RWPE1 (cell line): ENCODE measurements around the gene REEP1.
"Not testable (repeated sequence)": the region's sequence is repeated elsewhere in the genome, so short reads cannot be mapped to it uniquely, and the experiment has no call there.

Experiments
- CTCF ChIA-PET: fragments of 350-600 bp; sonication (Branson Sonifier 250); formaldehyde crosslinking; extraction: SDS; loops from one replicate; lab custom pipeline; 2021; lab: Yijun Ruan, JAX
- POLR2A ChIA-PET: fragments of 400-600 bp; formaldehyde crosslinking; extraction: SDS; loops from one replicate; lab custom pipeline; 2020; ENCODE audit warnings: antibody characterized with exemption; ENCODE audit not compliant: low non-redundant PET; lab: Yijun Ruan, JAX
- DNase-seq: peaks from one replicate; pipeline ENCODE4 v3.0.0; 2012; ENCODE audit warnings: low spot score
- H3K27ac ChIP-seq: fragments of 450-650 bp; 2 replicates; pipeline ENCODE4 v1.5.1; 2017
- TF ChIP-seq, protein P1 (sequence below): fragments of 450-650 bp; conservative IDR thresholded peaks from 2 replicates; pipeline ENCODE4 v1.5.1; 2017; ENCODE audit warnings: low read depth, mild to moderate bottlenecking

The REEP1 gene

DNA sequence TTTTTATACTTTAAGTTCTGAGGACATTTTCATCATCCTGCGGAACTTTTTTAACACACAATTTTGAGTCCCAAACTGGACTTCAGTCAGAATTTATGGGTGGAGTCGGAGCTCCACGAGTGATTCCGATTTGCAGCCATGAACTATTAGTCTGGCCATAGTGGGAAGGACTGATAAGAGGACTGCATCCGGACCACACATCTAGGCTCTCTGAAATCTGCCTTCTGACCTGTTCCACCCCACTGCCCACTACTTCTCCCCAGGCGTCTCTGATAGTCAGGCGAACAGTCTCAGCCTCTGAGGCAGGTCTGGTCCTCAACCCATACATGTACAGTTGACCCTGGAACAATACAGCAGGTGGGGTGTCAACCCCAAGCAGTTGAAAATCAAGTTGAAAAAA is 133.0 kb downstream of the REEP1 start:
- CTCF ChIA-PET, result no interaction called here
- TF ChIP-seq, protein P1, sequence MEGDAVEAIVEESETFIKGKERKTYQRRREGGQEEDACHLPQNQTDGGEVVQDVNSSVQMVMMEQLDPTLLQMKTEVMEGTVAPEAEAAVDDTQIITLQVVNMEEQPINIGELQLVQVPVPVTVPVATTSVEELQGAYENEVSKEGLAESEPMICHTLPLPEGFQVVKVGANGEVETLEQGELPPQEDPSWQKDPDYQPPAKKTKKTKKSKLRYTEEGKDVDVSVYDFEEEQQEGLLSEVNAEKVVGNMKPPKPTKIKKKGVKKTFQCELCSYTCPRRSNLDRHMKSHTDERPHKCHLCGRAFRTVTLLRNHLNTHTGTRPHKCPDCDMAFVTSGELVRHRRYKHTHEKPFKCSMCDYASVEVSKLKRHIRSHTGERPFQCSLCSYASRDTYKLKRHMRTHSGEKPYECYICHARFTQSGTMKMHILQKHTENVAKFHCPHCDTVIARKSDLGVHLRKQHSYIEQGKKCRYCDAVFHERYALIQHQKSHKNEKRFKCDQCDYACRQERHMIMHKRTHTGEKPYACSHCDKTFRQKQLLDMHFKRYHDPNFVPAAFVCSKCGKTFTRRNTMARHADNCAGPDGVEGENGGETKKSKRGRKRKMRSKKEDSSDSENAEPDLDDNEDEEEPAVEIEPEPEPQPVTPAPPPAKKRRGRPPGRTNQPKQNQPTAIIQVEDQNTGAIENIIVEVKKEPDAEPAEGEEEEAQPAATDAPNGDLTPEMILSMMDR, result no peak
- DNase-seq, result no peak
- no peak overlapping the region for H3K27ac ChIP-seq
- POLR2A ChIA-PET, result no interaction called here

DNA sequence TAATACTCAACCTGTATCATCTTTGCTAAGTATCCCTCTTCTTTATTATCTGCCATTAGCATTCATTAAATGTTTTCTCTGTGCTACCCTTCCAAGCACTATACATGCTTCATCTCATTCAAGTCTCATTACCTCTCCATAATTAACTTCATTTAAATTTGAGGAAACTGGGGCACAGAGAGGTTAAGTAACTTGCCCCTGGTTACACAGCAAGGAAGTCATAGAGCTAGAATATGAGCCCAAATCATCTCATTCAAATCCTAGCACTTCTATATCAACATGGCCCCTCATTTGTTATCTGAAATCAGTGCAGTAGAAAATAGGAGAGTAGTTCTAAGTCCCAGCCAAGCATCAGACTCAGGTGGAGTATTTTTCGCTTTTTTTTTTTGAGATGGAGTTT is 133.8 kb downstream of the REEP1 start:
- H3K27ac ChIP-seq, result no peak overlapping the region
- POLR2A ChIA-PET, result no interaction called here
- TF ChIP-seq, protein P1, result no peak
- no peak for DNase-seq
- CTCF ChIA-PET, result interaction anchor here (0.7 kb wide), 2 partner anchors 30 to 936 kb away, joined by 3 read pairs; no protein-coding TSS in a partner anchor

DNA sequence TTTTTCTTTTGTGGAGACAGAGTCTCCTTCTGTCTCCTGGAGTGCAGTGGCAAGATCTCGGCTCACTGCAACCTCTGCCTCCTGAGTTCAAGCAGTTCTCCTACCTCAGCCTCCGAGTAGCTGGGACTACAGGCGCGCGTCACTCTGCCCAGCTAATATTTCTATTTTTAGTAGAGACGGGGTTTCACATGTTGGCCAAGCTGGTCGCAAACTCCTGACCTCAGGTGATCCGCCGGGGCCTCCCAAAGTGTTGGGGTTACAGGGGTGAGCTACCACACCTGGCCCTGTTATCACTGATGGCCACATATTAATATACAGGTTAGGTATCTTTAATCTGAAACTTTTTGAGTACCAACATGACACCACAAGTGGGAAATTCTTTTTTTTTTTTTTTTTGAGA is 134.7 kb downstream of the REEP1 start:
- H3K27ac ChIP-seq, result no peak overlapping the region
- POLR2A ChIA-PET, result interaction anchor here (0.7 kb wide), 1 partner anchor 509 kb away, joined by 8 read pairs; the partner anchor contains the start of gene GNLY
- CTCF ChIA-PET, result interaction anchor here (0.7 to 1.0 kb wide), 3 partner anchors 18 to 29 kb away, joined by 3 to 6 read pairs (median 4); no protein-coding TSS in a partner anchor
- no peak for DNase-seq
- TF ChIP-seq, protein P1, result no peak

- H3K27ac ChIP-seq, result no peak overlapping the region
- POLR2A ChIA-PET, result interaction anchor here (0.7 kb wide), 1 partner anchor 508 kb away, joined by 8 read pairs; the partner anchor contains the start of gene GNLY
- TF ChIP-seq, protein P1, result no peak
- CTCF ChIA-PET, result interaction anchor here (0.7 to 1.0 kb wide), 2 partner anchors 19 to 25 kb away, joined by 4 to 6 read pairs; no protein-coding TSS in a partner anchor
- DNase-seq, result no peak
Observed at GRCh38 chr2:86202336-86202692, 135.1 kb downstream of the REEP1 start.

- CTCF ChIA-PET, result interaction anchor here (0.7 kb wide), 2 partner anchors 13 to 25 kb away, joined by 3 to 4 read pairs; no protein-coding TSS in a partner anchor
- no peak overlapping the region for H3K27ac ChIP-seq
- DNase-seq, result no peak
- TF ChIP-seq, protein P1, result no peak
- POLR2A ChIA-PET, result no interaction called here
Observed at GRCh38 chr2:86201671-86202335, 135.6 kb downstream of the REEP1 start.

DNA sequence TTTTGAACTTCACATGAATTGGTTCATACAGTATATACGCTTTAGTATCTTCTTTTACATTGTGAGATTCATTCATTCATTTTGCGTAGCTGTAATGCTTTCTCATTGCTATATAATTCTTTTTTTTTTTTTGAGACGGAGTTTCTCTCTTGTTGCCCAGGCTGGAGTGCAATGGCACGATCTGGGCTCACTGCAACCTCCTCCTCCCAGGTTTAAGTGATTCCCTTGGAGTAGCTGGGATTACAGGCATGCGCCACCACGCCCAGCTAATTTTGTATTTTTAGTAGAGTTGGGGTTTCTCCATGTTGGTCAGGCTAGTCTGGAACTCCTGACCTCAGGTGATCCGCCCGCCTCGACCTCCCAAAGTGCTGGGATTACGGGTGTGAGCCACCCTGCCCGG is 136.9 kb downstream of the REEP1 start:
- DNase-seq, POLR2A ChIA-PET, H3K27ac ChIP-seq, CTCF ChIA-PET: not testable (repeated sequence)

GRCh38 chr2:86199834-86200177 is 137.6 kb downstream of the REEP1 start:
- ChIA-PET CTCF (interaction anchor here (0.7 kb wide), 1 partner anchor 206 kb away, joined by 3 read pairs; no protein-coding TSS in a partner anchor), POLR2A (no interaction called here)
- peak overlapping the region; percentile 79 for H3K27ac ChIP-seq
- TF ChIP-seq, protein P1, result no peak
- no peak for DNase-seq
